Measurements from ENCODE around the gene COG6. TPM values are rescaled to one million over a fixed set of nuclear protein-coding genes. Genes with fewer than 3 reads are reported as not detected.

COG6 gene
- total RNA-seq, 6 experiments from 2014 or later: 8.6 to 15.2 (median 12.2) TPM

GRCh38 chr13:39682788-39683187 lies 27.3 kb downstream of the COG6 start:
- no peak for DNase-seq
- TF ChIP-seq CTCF (IDR thresholded peaks at IDR 0.05): no peak
- TF ChIP-seq POLR2A (IDR thresholded peaks at IDR 0.05): no peak
- H3K36me3 ChIP-seq: peaks cover 0 to 4% (median 2%) of the 10 kb centered on the region in 4 donors
- no peaks in the 10 kb centered on the region for H3K4me1 ChIP-seq
- intact Hi-C loops (cut with DNase I): no loop called here
- no peaks in the 10 kb centered on the region for H3K9me3 ChIP-seq
- WGBS (ENCODE audit: insufficient coverage, low coverage, low lambda C conversion rate, missing lambda C conversion rate): 67% methylated on average over 2 of the region's 2 CpGs
- no peak overlapping the region for H3K4me3 ChIP-seq
- H3K27me3 ChIP-seq: no peaks in the 10 kb centered on the region
- no peak for ATAC-seq
- H3K27ac ChIP-seq: no peak overlapping the region

GRCh38 chr13:39684531-39685137 lies 29.2 kb downstream of the COG6 start:
- no peak overlapping the region for H3K27ac ChIP-seq
- no peaks in the 10 kb centered on the region for H3K9me3 ChIP-seq
- 4% methylated on average over 1 of the region's 3 CpGs for WGBS (ENCODE audit: insufficient coverage, low coverage, low lambda C conversion rate, missing lambda C conversion rate)
- DNase-seq (no peak), ATAC-seq (peak; percentile 50 to 65 (median 60))
- peaks cover 0 to 7% (median 3%) of the 10 kb centered on the region in 4 donors for H3K36me3 ChIP-seq
- TF ChIP-seq POLR2A (IDR thresholded peaks at IDR 0.05) (no peak), CTCF (IDR thresholded peaks at IDR 0.05) (peak; percentile 43 to 52 (median 44))
- no peaks in the 10 kb centered on the region for H3K4me1 ChIP-seq
- no peaks in the 10 kb centered on the region for H3K27me3 ChIP-seq
- H3K4me3 ChIP-seq: no peak overlapping the region
- intact Hi-C loops (cut with DNase I): no loop called here

GRCh38 chr13:39685652-39686051 lies 30.2 kb downstream of the COG6 start:
- 90% methylated on average over 1 of the region's 1 CpG for WGBS (ENCODE audit: insufficient coverage, low coverage, low lambda C conversion rate, missing lambda C conversion rate)
- no peaks in the 10 kb centered on the region for H3K27me3 ChIP-seq
- peaks cover 0 to 13% (median 3%) of the 10 kb centered on the region in 4 donors for H3K36me3 ChIP-seq
- no peaks in the 10 kb centered on the region for H3K4me1 ChIP-seq
- H3K9me3 ChIP-seq: no peaks in the 10 kb centered on the region
- intact Hi-C loops (cut with DNase I): no loop called here
- ATAC-seq: no peak
- H3K27ac ChIP-seq: no peak overlapping the region
- TF ChIP-seq CTCF (IDR thresholded peaks at IDR 0.05): no peak
- TF ChIP-seq POLR2A (IDR thresholded peaks at IDR 0.05): no peak
- H3K4me3 ChIP-seq: no peak overlapping the region
- DNase-seq: no peak

GRCh38 chr13:39688278-39688677 lies 32.8 kb downstream of the COG6 start:
- Histone ChIP-seq H3K36me3 (peaks cover 0 to 13% (median 3%) of the 10 kb centered on the region in 4 donors), H3K27me3 (no peaks in the 10 kb centered on the region), H3K27ac (no peak overlapping the region), H3K4me3 (no peak overlapping the region), H3K4me1 (no peaks in the 10 kb centered on the region), H3K9me3 (no peaks in the 10 kb centered on the region)
- WGBS (ENCODE audit: insufficient coverage, low coverage, low lambda C conversion rate, missing lambda C conversion rate): 60% methylated on average over 2 of the region's 3 CpGs
- DNase-seq (no peak), ATAC-seq (no peak)
- intact Hi-C loops (cut with DNase I): no loop called here
- no peak for TF ChIP-seq POLR2A (IDR thresholded peaks at IDR 0.05)
- no peak for TF ChIP-seq CTCF (IDR thresholded peaks at IDR 0.05)
